Measurements from ENCODE around the gene ZSCAN5A.
"Not testable (repeated sequence)": the region's sequence is repeated elsewhere in the genome, so short reads cannot be mapped to it uniquely, and the experiment has no call there.

Gene ZSCAN5A

GRCh38 chr19:56312787-56313657, 1.6 kb downstream of the ZSCAN5A start:
- no peak for DNase-seq

DNA sequence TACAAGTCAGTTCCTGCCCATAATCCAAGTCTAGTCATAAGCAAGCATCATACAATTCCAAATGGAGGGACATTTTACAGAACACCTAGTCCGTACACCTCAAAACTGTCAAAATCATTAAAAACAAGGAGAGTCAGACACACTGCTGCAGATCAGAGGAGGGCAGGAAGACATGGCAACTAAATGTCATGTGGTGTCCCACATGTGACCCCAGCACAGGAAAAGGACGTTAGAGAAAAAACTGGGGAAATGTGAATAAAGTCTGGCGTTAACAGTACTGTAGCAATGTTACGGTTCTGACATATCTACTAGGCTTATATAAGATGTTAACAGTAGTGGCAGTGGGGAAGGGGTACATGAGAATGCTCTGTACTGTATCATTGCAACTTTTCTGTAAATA, 2.3 kb downstream of the ZSCAN5A start:
- no peak for DNase-seq

GRCh38 chr19:56310462-56310861, 4.2 kb downstream of the ZSCAN5A start:
- DNase-seq = no peak

DNA sequence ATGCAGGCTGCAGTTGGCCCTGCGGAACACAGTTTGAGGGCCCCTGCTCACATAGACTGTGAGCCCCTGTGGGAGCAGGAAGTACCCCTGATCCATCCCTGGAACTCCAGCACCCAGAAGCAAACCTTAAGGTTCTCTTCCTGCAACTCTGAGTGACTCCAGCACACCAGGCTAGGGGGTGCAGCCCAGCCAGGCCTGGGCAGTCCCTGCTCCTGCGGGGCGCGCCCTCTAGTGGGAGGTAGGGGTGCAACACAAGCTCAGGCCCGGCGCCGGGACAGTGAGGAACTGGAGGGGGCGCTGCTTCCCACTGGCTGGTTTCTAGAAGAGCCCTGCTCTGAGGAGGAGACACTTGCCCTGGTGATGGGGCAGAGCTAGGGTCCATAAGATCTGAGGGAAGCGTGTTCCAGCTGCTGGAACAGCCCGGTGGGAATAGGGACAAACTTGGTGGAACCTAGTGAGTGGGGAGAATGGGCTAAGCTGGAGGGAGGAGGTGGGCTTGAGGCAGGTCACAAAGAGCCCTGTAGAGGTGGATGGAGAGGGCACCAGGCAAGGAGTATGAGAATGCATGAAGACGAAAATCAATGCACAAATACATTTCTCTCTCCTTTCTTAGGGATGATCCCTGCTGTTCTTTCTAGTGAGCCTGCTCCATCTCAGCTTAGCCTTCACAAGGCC, 5.0 kb downstream of the ZSCAN5A start:
- peak; percentile 59 for DNase-seq

DNA sequence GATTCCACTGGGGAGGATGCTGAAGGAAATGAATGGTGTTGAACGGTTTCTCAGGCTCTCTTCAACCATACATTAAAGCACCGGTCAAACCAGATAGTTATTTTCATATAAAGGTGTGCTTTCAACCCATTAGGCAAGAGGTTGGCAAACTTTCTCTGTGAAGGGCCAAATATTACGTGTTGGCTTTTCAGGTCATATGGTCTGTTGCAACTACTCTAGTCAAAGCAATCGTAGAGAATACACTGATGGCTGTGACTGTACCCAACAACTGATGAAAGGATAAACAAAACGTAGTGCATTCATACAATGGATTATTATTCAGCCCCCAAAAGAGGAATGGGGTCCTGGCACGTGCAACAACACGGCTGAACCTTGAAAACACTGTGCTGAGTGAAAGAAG, 5.8 kb downstream of the ZSCAN5A start:
- DNase-seq = no peak

DNA sequence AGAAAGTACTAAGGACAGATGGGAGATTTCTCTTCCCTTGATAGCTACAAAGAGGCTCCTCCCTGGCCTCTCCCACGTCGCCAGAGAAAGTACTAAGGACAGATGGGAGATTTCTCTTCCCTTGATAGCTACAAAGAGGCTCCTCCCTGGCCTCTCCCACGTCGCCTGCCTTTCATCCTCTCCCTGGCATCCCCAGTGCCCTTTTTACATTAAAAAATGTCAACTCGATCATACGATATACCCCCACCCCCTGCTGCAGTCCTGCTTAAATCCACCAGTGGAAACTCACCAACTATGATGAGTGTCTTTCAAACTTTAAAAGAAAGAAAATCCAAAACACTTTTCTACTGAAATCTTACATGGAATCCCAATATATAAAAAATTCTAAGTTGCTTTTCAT, 7.6 kb downstream of the ZSCAN5A start:
- DNase-seq = not testable (repeated sequence)

DNA sequence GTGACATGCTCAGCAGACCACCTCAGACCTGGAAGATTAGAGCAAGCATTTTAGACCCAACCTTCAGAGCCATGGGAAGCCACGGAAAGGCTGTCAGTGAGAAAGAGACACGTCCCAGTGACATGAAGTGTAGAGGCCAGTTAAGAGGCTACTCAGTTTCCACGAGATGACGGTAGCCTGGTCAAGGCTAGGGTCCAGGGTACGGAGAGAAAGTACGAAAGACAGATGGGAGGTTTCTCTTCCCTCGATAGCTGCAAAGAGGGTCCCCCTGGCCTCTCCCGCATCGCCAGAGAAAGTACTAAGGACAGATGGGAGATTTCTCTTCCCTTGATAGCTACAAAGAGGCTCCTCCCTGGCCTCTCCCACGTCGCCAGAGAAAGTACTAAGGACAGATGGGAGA, 8.6 kb downstream of the ZSCAN5A start:
- DNase-seq = no peak

GRCh38 chr19:56304243-56304642, 10.4 kb downstream of the ZSCAN5A start:
- no peak for DNase-seq

GRCh38 chr19:56301886-56302620, 12.6 kb downstream of the ZSCAN5A start:
- no peak for DNase-seq

DNA sequence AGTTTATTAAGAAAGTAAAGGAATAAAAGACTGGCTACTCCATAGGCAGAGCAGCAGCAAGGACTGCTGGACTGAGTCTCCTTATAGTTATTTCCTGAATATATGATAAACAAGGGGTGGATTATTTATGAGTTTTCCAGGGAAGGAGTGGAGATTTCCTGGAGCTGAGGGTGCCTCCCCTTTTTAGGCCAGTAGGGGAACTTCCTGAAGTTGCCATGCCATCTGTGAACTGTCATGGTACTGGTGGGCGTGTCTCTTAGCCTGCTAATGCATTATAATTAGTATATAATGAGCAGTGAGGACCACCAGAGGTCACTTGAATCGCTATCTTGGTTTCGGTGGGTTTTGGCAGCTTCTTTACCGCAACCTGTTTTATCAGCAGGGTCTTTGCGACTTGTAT, 13.5 kb downstream of the ZSCAN5A start:
- no peak for DNase-seq

GRCh38 chr19:56299688-56300087, 15.0 kb downstream of the ZSCAN5A start:
- no peak for DNase-seq

DNA sequence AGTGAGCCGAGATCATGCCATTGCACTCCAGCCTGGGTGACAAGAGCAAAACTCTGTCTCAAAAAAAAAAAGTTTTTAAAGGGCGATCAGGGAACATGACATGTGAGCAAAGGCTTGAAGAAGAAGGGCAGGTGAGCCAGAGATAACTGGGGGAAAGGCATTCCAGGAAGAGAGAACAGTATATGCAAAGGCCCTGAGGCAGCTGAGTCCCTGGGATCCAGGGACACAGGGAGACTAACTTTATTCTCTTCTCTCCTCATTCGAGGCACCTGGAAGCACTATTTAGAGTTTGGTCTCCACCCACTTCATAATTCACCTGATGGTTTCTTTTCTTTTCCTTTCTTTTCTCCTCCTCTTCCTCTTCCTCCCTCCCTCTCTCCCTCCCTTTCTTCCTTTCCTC, 17.6 kb downstream of the ZSCAN5A start:
- no peak for DNase-seq

DNA sequence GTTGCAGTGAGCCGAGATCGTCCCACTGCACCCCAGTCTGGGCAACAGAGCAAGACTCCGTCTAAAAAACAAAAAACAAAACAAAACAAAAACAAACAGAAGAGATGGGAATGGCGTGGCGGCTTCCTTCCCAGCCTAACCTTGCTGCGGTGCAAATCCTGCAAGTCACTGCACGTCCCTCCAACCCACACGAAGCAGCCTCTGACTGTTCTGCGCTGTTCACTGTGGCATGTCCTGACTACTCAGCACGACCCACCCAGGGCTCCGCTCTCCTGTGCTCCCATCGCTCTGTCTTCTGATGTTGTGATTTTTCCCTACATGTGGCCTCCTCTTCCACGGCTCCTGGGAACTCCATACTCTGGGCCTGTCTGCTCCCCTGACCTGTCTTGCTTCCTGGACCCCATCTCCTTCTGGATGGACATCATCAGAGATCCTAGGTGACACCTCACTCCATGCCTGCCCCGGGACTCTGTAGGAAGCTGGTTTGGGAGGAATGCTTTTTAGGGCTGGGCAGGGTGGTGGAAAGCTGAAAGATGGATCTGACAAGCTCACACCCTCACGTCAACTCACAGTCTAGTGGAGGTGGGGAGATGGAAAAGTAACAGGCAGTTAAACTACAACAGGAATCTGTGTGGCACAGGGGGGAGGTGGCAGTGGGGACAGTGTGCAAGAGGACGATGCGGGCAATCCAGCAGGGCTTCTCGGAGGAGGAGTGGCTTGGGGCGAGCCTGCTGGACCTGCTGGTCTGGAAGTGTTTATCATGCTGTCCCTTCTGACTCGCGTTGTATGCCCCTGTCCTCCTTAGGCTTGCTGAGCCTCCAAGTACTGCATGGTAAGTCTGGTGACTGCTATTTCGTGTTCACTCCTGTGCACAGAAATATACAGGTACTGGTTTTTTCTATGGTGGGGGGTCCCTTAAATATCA, 18.8 kb downstream of the ZSCAN5A start:
- no peak for DNase-seq

GRCh38 chr19:56294549-56294948, 20.1 kb downstream of the ZSCAN5A start:
- no peak for DNase-seq

DNA sequence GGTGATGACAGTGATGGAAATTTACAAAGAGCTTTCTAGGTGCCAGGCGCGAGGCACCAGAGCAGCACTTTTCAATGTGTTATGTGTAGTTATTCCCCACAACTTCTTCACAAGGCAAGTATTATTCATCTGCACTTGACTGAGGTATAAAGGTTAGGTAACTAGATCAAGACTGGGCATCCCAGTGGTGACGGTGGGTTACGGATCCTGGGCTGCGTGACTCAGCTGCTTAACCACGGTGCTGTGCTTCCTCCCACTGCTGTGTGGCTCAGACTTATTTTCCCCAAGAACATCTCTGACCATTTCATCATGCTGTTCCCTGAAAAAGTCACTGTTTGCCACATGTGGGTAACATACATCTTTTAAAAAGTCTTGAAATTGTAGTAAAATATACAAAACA, 22.8 kb downstream of the ZSCAN5A start:
- no peak for DNase-seq

DNA sequence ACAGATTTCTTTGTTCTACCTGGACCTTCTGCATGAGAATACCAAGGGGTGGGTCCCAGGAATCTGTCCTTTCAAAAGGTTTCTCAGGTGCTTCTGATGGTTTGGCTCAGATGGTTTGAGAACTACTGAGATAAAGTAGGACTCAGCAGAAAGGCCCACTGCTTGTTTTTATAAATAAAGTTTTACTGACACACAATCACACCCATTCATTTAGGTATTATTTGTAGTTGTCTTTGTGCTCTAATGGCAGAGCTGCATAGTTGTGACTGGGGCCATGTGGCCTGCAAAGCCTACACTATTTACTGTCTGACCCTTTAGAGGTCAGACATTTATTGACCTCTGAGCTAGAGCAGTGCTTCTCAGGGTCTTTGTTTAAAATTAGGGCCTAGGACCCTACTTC, 24.5 kb downstream of the ZSCAN5A start:
- DNase-seq = no peak

DNA sequence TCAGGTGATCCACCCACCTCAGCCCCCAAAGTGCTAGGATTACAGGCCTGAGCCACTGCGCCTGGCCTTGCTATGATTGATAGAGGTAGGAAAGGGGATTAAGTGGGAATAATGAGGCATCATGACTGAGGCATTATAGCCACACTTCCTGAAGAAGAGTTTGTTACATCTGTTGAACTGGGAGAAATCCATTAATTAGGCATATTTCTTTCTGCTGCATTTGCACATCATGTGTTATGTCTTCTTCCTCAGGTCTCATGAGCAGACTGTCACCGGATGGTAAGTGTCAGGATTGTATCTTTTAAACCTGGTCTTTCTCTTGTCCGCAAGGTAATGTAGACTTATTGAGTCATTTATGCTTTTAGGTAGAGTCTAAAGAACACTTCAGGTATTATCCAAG, 29.9 kb downstream of the ZSCAN5A start:
- DNase-seq = no peak

DNA sequence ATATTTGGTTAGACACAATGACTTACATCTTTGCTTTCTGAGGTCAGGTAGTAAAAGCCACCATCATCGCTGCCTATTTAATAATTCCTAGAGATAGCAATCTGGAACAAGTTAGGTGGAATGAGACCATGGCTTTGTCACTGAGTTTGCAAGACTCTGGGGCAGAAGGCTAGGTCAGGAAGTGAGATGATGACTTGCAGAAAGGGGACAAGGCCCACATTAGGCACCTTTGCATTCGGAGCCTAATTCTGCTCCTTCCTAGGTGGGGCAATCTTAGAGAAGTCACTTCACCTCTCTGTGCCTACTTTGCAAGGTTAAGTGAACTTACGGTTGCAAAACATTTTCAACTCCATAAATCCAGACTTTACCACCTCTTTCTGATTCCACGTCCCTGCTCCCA, 31.8 kb downstream of the ZSCAN5A start:
- DNase-seq = no peak

DNA sequence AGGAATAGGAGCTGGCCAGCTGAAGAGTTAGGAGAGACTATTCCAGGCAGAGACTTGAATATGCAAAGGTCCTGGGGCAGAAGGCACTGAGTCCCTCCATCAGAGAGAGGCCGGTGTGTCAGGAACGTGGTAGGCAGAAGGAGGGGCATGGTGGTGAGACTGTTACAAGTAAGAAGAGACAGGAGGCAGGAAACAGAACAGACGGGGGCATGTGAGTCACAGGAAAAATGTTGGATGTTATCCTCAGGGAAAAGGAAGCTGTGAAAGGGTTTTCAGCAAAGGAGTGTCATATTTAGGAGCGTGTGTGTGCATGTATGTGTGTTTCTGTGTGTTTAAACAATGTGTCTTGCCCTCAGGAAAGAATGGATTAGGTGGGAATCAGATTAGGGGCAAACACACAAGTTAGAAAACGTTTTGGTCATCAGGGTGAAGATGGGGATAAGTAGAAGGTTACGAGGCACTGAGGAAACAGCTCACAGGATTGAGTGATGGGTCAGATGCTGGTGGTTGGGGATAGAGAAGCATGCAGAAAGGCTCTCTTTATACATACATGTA, 41.0 kb downstream of the ZSCAN5A start:
- no peak for DNase-seq

GRCh38 chr19:56272161-56272798, 42.4 kb downstream of the ZSCAN5A start, which contains the start of gene EDDM13:
TSS of gene EDDM13 (plus strand) at chr19:56272748. CDS start at chr19:56272835, 87 bp downstream.
- DNase-seq = no peak

- no peak for DNase-seq
Measured at GRCh38 chr19:56271151-56271550, 43.5 kb downstream of the ZSCAN5A start.

- DNase-seq = peak; percentile 18
Measured at GRCh38 chr19:56270676-56271075, 44.0 kb downstream of the ZSCAN5A start.
